HepG2 (cell line): ENCODE data around the gene HLA-DOA. TPM values are rescaled to one million over a fixed set of nuclear protein-coding genes. Genes with fewer than 3 reads are reported as not detected.

Source experiments
- ARNT2 ChIP-seq: sonication (generic); formaldehyde crosslinking; IDR thresholded peaks from 2 replicates; pipeline ENCODE4 v1.8.0; 2022; ENCODE audit warnings: mild to moderate bottlenecking, low read depth, missing genetic modification reagents, moderate library complexity
- BRCA1 ChIP-seq: sonication (generic); formaldehyde crosslinking; IDR thresholded peaks from 2 replicates; pipeline ENCODE4 v1.4.0; 2020; ENCODE audit warnings: missing genetic modification reagents
- ERF ChIP-seq: IDR thresholded peaks from 2 replicates; pipeline ENCODE4 v1.6.1; 2018; ENCODE audit warnings: missing biosample characterization, missing genetic modification reagents
- FOXK2 ChIP-seq: fragments of 450-650 bp; IDR thresholded peaks from 2 replicates; pipeline ENCODE4 v1.6.1; 2016
- GABPB1 ChIP-seq: IDR thresholded peaks from 2 replicates; pipeline ENCODE4 v1.6.1; 2016; ENCODE audit warnings: mild to moderate bottlenecking, missing genetic modification reagents, moderate library complexity, missing compliant biosample characterization
- HNRNPK ChIP-seq: fragments of 200-400 bp; formaldehyde crosslinking; IDR thresholded peaks from 2 replicates; pipeline ENCODE4 v1.6.1; 2018; ENCODE audit warnings: low read length, low read depth, moderate library complexity, mild to moderate bottlenecking; ENCODE audit not compliant: poor library complexity, severe bottlenecking
- HOXA7 ChIP-seq: sonication (generic); formaldehyde crosslinking; IDR thresholded peaks from 2 replicates; pipeline ENCODE4 v1.8.1; 2022; ENCODE audit warnings: mild to moderate bottlenecking, missing genetic modification reagents, moderate library complexity
- JDP2 ChIP-seq: sonication (generic); formaldehyde crosslinking; IDR thresholded peaks from 2 replicates; pipeline ENCODE4 v1.8.1; 2022; ENCODE audit warnings: missing genetic modification reagents, borderline replicate concordance
- KDM4B ChIP-seq: sonication (generic); formaldehyde crosslinking; IDR thresholded peaks from 2 replicates; pipeline ENCODE4 v1.4.0; 2020; ENCODE audit warnings: missing genetic modification reagents
- NCOR1 ChIP-seq: fragments of 200-600 bp; sonication (generic); IDR thresholded peaks from 2 replicates; pipeline ENCODE4 v1.7.0; 2017; ENCODE audit warnings: antibody characterized with exemption, low read length, borderline replicate concordance
- RAD51 ChIP-seq: fragments of 450-650 bp; IDR thresholded peaks from 2 replicates; pipeline ENCODE4 v1.6.1; 2016; ENCODE audit warnings: borderline replicate concordance
- RXRB ChIP-seq: IDR thresholded peaks from 2 replicates; pipeline ENCODE4 v1.6.1; 2016; ENCODE audit warnings: borderline replicate concordance, missing genetic modification reagents, missing compliant biosample characterization
- YEATS2 ChIP-seq: sonication (generic); formaldehyde crosslinking; IDR thresholded peaks from 2 replicates; pipeline ENCODE4 v1.4.0; 2020; ENCODE audit warnings: missing genetic modification reagents, borderline replicate concordance
- ZBTB21 ChIP-seq: sonication (generic); formaldehyde crosslinking; IDR thresholded peaks from 2 replicates; pipeline ENCODE4 v1.4.0; 2020; ENCODE audit warnings: missing genetic modification reagents
- ZNF207 ChIP-seq: fragments of 450-650 bp; IDR thresholded peaks from 2 replicates; pipeline ENCODE4 v1.6.1; 2016; ENCODE audit warnings: antibody characterized with exemption, borderline replicate concordance
- ZNF317 ChIP-seq: sonication (generic); formaldehyde crosslinking; IDR thresholded peaks from 2 replicates; pipeline ENCODE4 v1.5.0; 2020; ENCODE audit warnings: mild to moderate bottlenecking, missing genetic modification reagents
- ZNF430 ChIP-seq: sonication (generic); formaldehyde crosslinking; IDR thresholded peaks from 2 replicates; pipeline ENCODE4 v1.9.0; 2021; ENCODE audit warnings: mild to moderate bottlenecking, missing genetic modification reagents
- ZNF431 ChIP-seq: sonication (generic); formaldehyde crosslinking; IDR thresholded peaks from 2 replicates; pipeline ENCODE4 v1.9.0; 2022; ENCODE audit warnings: missing genetic modification reagents, low read depth, mild to moderate bottlenecking, borderline replicate concordance
- ZNF550 ChIP-seq: sonication (generic); formaldehyde crosslinking; IDR thresholded peaks from 2 replicates; pipeline ENCODE4 v1.4.0; 2020; ENCODE audit warnings: mild to moderate bottlenecking, missing genetic modification reagents, borderline replicate concordance
- ZNF577 ChIP-seq: sonication (generic); formaldehyde crosslinking; IDR thresholded peaks from 2 replicates; pipeline ENCODE4 v1.4.0; 2020; ENCODE audit warnings: mild to moderate bottlenecking, low read depth, missing genetic modification reagents, borderline replicate concordance
- ZNF670 ChIP-seq: sonication (generic); formaldehyde crosslinking; IDR thresholded peaks from 2 replicates; pipeline ENCODE4 v1.8.0; 2022; ENCODE audit warnings: mild to moderate bottlenecking, missing genetic modification reagents, borderline replicate concordance
- ZNF746 ChIP-seq: sonication (generic); formaldehyde crosslinking; IDR thresholded peaks from 2 replicates; pipeline ENCODE4 v1.8.0; 2022; ENCODE audit warnings: mild to moderate bottlenecking, missing genetic modification reagents
- ZNF841 ChIP-seq: sonication (generic); formaldehyde crosslinking; IDR thresholded peaks from 2 replicates; pipeline ENCODE4 v1.8.1; 2023; ENCODE audit warnings: missing genetic modification reagents, borderline replicate concordance
- ZSCAN29 ChIP-seq: sonication (generic); formaldehyde crosslinking; conservative IDR thresholded peaks from 2 replicates; pipeline ENCODE4 v1.4.0; 2020; ENCODE audit warnings: mild to moderate bottlenecking, missing genetic modification reagents
- polyA plus RNA-seq, 8 experiments: library from polyadenylated mRNA; depleted of rRNA in 3 of 8; stranded (reverse) in 7 of 8; unstranded in 1 of 8; fragments of >200 nt; fragmentation: Illumina TruSeq in 4 of 8; extraction: Trizol in 4 of 8; gene quantifications; 2 replicates each; pipeline versions ENCODE4 v1.2.1 to v1.2.3, GENCODE V29; 2011 to 2016; ENCODE audit warnings: low read depth in 4 of 8, missing spikeins in 1 of 8, mixed read lengths in 1 of 8; ENCODE audit not compliant: insufficient read depth in 1 of 8
- total RNA-seq, 5 experiments: library from RNA; depleted of rRNA; stranded (reverse); fragments of >200 nt; fragmentation: Illumina TruSeq; extraction: Trizol; gene quantifications; 2 replicates each; pipeline ENCODE4 v1.2.3, GENCODE V29; 2016; ENCODE audit warnings: low read depth in 1 of 5
- TF ChIP-seq, protein P1 (sequence below): sonication (generic); formaldehyde crosslinking; IDR thresholded peaks from 2 replicates; pipeline ENCODE4 v1.5.1; 2020; ENCODE audit warnings: missing genetic modification reagents, mild to moderate bottlenecking, borderline replicate concordance
- TF ChIP-seq, protein P2 (sequence below), 2 experiments: fragments of 450-650 bp in 1 of 2; sonication (generic) in 1 of 2; formaldehyde crosslinking; IDR thresholded peaks; 2 replicates each; pipeline versions ENCODE4 v1.5.0 to v1.8.0; 2020 to 2022; ENCODE audit warnings: mild to moderate bottlenecking in 1 of 2, missing genetic modification reagents in 1 of 2
- TF ChIP-seq, protein P3 (sequence below): sonication (generic); formaldehyde crosslinking; IDR thresholded peaks from 2 replicates; pipeline ENCODE4 v1.5.1; 2020; ENCODE audit warnings: missing genetic modification reagents, mild to moderate bottlenecking, borderline replicate concordance
- TF ChIP-seq, protein P4 (sequence below): sonication (generic); formaldehyde crosslinking; IDR thresholded peaks from 2 replicates; pipeline ENCODE4 v1.5.0; 2020; ENCODE audit warnings: missing genetic modification reagents

Gene HLA-DOA
- total and polyA plus RNA-seq, 2 of the 13 experiments (the other 11 are each of a cell fraction or from before 2014, with no cell fraction given) = 0.03 to 0.09 TPM

DNA sequence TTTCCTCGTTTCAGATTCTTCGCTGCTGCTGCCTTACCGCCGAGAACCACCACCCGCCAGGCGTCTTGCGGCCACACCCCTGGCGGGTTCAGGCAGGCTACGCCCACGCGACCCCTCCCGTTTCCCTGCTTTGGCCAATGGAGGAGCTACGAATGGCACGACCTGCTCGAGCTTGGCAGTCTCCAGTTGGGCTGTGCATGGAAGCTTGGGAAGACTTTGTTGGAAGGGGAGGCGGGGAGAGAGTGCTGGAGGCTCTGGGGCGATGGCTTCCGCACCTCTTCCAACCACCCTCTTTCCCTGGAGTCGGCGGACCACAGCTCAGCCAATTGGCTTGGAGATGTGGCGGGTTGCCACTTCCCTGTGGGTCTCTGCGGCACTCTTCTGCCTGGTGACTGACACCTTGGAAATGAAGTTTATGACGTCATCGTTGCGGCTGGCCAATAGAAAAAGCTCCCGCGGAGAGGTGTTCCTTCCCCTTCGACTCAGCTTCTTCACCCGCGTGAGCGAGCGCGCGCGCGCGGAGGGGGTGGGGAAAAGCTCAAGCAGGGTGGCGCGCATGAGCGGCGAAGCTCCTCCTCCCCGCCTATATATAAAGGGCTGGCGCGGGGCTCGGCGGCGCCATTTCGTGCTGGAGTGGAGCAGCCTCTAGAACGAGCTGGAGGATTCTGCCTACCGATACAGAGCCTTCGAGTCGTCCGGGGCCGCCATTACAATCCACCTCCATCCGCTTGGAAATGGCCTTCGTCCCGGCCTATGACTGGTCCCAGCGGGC lies 37.6 kb downstream of the HLA-DOA start (continued):
- TF ChIP-seq, protein P1, sequence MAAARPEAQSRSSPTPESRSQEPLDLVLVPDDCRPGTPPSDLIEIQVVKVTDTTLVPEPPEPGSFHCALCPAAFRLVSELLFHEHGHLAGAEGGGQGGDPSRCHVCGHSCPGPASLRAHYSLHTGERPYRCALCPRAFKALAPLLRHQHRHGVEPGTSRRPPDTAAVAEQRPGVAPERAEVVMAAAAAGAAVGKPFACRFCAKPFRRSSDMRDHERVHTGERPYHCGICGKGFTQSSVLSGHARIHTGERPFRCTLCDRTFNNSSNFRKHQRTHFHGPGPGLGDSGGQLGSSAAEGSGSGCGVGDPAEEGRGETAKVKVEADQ (CRISPR knock-in tag) = 0 out of 2 replicates have a peak, but pooled peaks have one; percentile 61
- TF ChIP-seq YEATS2 (CRISPR knock-in tag) (peak; percentile 94), ZNF841 (CRISPR knock-in tag) (no peak), ZNF431 (CRISPR knock-in tag) (peak; percentile 95), ZNF670 (CRISPR knock-in tag) (0 out of 2 replicates have a peak, but pooled peaks have one; percentile 61), KDM4B (CRISPR knock-in tag) (no peak), RXRB (peak; percentile 73), JDP2 (CRISPR knock-in tag) (no peak; the same call in 1 of the 2 replicates), ZNF317 (CRISPR knock-in tag) (no peak), ARNT2 (peak; percentile 66), RAD51 (no peak), ZNF207 (0 out of 2 replicates have a peak, but pooled peaks have one; percentile 6), HNRNPK (peak; percentile 61), ZNF550 (peak; percentile 10; the same call in 1 of the 2 replicates), BRCA1 (peak; percentile 77; the same call in 1 of the 2 replicates), ERF (CRISPR knock-in tag) (peak; percentile 88), ZNF577 (CRISPR knock-in tag) (no peak), ZBTB21 (CRISPR knock-in tag) (peak; percentile 92), ZNF746 (no peak), GABPB1 (CRISPR knock-in tag) (peak; percentile 71; the same call in 1 of the 2 replicates), ZSCAN29 (CRISPR knock-in tag) (no peak), NCOR1 (no peak), ZNF430 (CRISPR knock-in tag) (peak; percentile 83), HOXA7 (CRISPR knock-in tag) (no peak), FOXK2 (no peak; the same call in 1 of the 2 replicates)
- TF ChIP-seq, protein P2, sequence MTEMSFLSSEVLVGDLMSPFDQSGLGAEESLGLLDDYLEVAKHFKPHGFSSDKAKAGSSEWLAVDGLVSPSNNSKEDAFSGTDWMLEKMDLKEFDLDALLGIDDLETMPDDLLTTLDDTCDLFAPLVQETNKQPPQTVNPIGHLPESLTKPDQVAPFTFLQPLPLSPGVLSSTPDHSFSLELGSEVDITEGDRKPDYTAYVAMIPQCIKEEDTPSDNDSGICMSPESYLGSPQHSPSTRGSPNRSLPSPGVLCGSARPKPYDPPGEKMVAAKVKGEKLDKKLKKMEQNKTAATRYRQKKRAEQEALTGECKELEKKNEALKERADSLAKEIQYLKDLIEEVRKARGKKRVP (CRISPR knock-in tag; IDR thresholded peaks at IDR 0.05) = peak in 1 of 2 experiments; percentile 62; a peak in 1 of 4 replicates
- TF ChIP-seq, protein P3, sequence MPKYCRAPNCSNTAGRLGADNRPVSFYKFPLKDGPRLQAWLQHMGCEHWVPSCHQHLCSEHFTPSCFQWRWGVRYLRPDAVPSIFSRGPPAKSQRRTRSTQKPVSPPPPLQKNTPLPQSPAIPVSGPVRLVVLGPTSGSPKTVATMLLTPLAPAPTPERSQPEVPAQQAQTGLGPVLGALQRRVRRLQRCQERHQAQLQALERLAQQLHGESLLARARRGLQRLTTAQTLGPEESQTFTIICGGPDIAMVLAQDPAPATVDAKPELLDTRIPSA (CRISPR knock-in tag) = no peak
- TF ChIP-seq, protein P4, sequence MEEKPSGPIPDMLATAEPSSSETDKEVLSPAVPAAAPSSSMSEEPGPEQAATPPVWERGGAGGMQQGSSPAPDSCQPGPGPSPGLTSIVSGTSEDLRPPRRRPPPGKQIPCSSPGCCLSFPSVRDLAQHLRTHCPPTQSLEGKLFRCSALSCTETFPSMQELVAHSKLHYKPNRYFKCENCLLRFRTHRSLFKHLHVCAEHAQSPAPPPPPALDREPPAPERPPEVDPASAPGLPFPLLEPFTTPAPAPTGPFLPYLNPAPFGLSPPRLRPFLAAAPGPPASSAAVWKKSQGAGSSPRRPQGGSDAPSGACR (CRISPR knock-in tag) = no peak
